RWPE2 (cell line): Measurements from ENCODE around the gene SKIDA1.

Experiments
- ATAC-seq: fragments of 200-7000 bp; cut with Tn5 transposase; 3 replicates; pipeline ENCODE4 v1.9.1; 2021; ENCODE audit warnings: low read depth
- DNase-seq: peaks from one replicate; pipeline ENCODE4 v3.0.0-alpha.2; 2020; ENCODE audit warnings: low spot score
- H3K27ac ChIP-seq: fragments of 450-650 bp; 2 replicates; pipeline ENCODE4 v1.5.1; 2017; ENCODE audit warnings: mild to moderate bottlenecking; ENCODE audit not compliant: poor library complexity, severe bottlenecking
- H3K27me3 ChIP-seq: fragments of 250-450 bp; sonication (Bioruptor Pico); 2 replicates; pipeline ENCODE4 v1.5.1; 2021; ENCODE audit warnings: mild to moderate bottlenecking, moderate library complexity; ENCODE audit not compliant: insufficient read depth, poor library complexity, severe bottlenecking
- H3K36me3 ChIP-seq: fragments of 250-450 bp; sonication (Bioruptor Pico); 2 replicates; pipeline ENCODE4 v1.5.1; 2020; ENCODE audit warnings: low read depth, mild to moderate bottlenecking, moderate library complexity
- H3K4me1 ChIP-seq: fragments of 250-450 bp; sonication (Bioruptor Pico); 2 replicates; pipeline ENCODE4 v1.5.1; 2021; ENCODE audit warnings: mild to moderate bottlenecking, moderate library complexity; ENCODE audit not compliant: insufficient read depth, poor library complexity, severe bottlenecking
- H3K4me3 ChIP-seq: fragments of 250-450 bp; sonication (Bioruptor Pico); 2 replicates; pipeline ENCODE4 v1.5.1; 2021; ENCODE audit warnings: mild to moderate bottlenecking, moderate library complexity; ENCODE audit not compliant: severe bottlenecking
- H3K9me3 ChIP-seq: fragments of 250-450 bp; sonication (Bioruptor Pico); 2 replicates; pipeline ENCODE4 v1.5.1; 2021; ENCODE audit warnings: mild to moderate bottlenecking, moderate library complexity; ENCODE audit not compliant: severe bottlenecking
- TF ChIP-seq, protein P1 (sequence below): fragments of 450-650 bp; IDR thresholded peaks from one replicate; pipeline ENCODE4 v1.5.1; 2017; ENCODE audit warnings: mild to moderate bottlenecking, moderate library complexity; ENCODE audit not compliant: poor library complexity, severe bottlenecking

SKIDA1 gene

DNA sequence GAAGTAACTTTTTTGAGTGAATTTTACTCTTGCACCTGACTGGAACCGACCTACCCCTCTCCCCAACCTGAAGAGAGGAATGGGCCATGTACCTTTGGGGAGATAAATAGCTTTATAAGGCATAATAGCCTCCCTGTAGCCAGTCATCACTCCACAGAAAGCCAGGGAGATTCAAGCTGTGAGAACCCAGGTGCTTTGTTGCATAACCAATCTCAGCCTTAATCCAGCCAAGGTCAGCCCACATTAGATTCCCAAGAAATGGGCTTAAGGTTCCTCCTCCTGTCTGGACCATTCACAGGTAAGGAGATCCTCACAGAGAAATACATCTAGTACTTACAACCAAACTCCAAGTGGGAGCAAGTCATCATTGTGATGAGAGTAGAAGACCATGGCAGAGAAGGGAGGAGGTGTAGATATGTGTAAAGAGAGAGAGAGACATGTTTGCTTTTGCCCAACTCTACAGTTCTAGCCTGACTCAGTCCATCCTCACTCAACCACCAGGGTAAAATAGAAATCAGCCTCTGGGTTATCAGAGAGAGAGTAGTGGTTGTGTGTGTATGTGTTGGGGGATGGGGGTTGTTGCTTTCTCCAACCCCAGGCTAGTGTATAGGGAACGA, 23.6 kb downstream of the SKIDA1 start:
- H3K4me3 ChIP-seq: no peak overlapping the region
- H3K9me3 ChIP-seq: no peaks in the 10 kb centered on the region
- DNase-seq (no peak), ATAC-seq (no peak)
- peaks cover 3% of the 10 kb centered on the region for H3K4me1 ChIP-seq
- no peaks in the 10 kb centered on the region for H3K27me3 ChIP-seq
- TF ChIP-seq, protein P1, sequence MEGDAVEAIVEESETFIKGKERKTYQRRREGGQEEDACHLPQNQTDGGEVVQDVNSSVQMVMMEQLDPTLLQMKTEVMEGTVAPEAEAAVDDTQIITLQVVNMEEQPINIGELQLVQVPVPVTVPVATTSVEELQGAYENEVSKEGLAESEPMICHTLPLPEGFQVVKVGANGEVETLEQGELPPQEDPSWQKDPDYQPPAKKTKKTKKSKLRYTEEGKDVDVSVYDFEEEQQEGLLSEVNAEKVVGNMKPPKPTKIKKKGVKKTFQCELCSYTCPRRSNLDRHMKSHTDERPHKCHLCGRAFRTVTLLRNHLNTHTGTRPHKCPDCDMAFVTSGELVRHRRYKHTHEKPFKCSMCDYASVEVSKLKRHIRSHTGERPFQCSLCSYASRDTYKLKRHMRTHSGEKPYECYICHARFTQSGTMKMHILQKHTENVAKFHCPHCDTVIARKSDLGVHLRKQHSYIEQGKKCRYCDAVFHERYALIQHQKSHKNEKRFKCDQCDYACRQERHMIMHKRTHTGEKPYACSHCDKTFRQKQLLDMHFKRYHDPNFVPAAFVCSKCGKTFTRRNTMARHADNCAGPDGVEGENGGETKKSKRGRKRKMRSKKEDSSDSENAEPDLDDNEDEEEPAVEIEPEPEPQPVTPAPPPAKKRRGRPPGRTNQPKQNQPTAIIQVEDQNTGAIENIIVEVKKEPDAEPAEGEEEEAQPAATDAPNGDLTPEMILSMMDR: no peak
- H3K36me3 ChIP-seq: no peaks in the 10 kb centered on the region
- H3K27ac ChIP-seq: no peak overlapping the region

DNA sequence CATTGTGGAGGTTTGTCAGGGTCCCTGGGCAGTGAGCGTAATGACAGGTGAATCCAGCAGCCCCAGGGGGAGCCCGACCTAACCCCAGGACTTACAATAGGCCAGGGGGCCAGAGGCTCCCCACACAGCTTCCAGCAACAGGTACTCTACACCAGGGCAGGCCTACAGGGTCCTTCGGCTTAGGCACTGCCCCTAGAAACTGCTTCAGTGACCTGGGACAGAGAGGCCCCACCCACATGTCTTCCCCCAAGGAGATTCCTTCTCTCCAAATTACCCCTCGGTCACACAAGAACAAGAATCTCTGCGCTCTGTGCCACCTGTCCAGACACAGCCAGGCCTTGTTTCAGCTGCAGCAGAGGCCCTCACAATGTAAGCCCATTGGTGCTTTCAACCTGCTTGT, 24.4 kb downstream of the SKIDA1 start:
- DNase-seq (no peak), ATAC-seq (no peak)
- H3K9me3 ChIP-seq: no peaks in the 10 kb centered on the region
- H3K4me1 ChIP-seq: peaks cover 3% of the 10 kb centered on the region
- no peak overlapping the region for H3K4me3 ChIP-seq
- TF ChIP-seq, protein P1: no peak
- H3K36me3 ChIP-seq: no peaks in the 10 kb centered on the region
- H3K27ac ChIP-seq: no peak overlapping the region
- no peaks in the 10 kb centered on the region for H3K27me3 ChIP-seq

DNA sequence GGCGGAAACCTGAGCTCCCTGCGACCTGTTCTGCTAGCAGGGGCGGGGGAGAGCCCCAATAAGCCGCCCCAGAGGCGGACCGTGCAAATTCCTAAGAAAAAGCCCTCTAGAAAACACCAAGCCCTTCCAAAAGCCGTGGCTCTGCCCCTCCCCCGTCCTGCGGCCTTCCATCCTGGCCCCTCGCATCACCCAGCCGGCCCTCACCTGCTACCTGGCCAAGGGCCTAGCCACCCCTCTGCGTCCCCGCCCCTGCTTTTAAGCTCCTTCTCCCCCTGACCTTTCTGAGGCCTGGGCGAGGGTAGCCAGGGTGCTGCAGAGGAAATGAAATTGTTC, 24.9 kb downstream of the SKIDA1 start:
- no peak for DNase-seq
- Histone ChIP-seq H3K36me3 (no peaks in the 10 kb centered on the region), H3K4me1 (peaks cover 3% of the 10 kb centered on the region), H3K27ac (no peak overlapping the region), H3K9me3 (no peaks in the 10 kb centered on the region), H3K4me3 (no peak overlapping the region), H3K27me3 (no peaks in the 10 kb centered on the region)
- ATAC-seq: no peak
- TF ChIP-seq, protein P1: no peak

DNA sequence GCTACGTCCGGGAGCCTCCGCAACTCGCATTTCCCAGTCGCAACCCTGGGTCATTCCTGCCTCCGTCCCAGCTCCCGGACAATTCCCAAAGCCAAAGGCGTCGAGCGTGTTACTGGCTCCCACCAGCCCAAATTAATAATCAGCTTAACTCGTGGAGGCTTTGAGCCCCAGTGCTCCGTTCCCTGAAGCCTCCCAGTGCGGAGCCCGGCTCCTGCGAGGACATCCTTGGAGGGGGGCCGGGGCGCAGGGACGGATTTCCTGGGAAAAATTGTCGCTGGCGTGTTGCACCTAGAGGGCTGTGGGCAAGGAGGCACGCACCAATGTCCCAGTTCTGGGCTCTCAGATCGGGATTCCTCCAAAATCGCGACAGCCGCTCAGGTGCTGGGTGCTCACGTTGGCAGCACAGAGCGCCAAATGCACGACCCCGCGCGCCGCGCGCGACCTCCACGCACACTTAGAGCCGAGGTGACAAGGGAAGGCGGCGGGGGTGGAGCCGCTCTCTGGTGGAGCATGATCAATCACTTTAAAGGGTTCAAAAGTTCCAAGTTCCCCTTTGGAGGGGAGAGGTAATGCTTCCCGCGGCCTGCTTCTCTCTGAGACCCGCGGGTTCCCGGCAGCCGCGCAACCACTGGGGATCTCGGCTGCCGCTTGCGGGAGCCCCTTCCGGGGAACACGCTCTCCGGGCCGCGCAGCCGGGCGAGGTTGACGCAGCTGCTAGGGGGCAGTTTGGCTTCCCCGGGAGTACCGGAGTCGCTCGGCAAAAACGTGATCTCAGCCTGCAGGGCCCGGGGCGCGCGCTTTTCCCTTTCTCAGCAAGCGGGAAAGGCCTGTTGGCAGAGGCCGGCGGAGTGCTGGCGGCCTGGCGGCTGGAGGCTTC, 25.5 kb downstream of the SKIDA1 start:
- no peaks in the 10 kb centered on the region for H3K9me3 ChIP-seq
- H3K27me3 ChIP-seq: no peaks in the 10 kb centered on the region
- H3K4me1 ChIP-seq: peaks cover 3% of the 10 kb centered on the region
- DNase-seq (peak; percentile 53), ATAC-seq (no peak)
- no peaks in the 10 kb centered on the region for H3K36me3 ChIP-seq
- H3K4me3 ChIP-seq: no peak overlapping the region
- H3K27ac ChIP-seq: no peak overlapping the region
- TF ChIP-seq, protein P1: no peak

DNA sequence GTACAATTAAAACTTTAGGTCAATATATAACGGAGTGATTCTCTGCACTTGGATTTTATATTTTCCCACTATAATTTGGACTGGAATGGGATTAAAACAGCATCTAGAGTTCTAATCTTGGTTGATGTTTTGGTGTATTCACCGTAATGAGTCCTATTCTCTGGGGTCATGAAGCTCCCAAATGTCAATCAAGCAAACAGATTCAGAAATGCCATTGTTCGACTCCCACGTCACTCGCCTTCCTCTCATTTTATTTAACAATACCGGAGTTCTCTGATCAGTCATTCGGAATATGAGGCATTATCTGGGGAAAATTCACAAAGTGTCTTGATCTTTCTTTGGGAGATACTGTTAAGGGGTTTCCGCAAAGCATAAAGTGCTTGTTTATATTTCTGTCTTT, 26.5 kb downstream of the SKIDA1 start:
- Histone ChIP-seq H3K36me3 (no peaks in the 10 kb centered on the region), H3K9me3 (no peaks in the 10 kb centered on the region), H3K27me3 (no peaks in the 10 kb centered on the region), H3K4me1 (peaks cover 3% of the 10 kb centered on the region), H3K27ac (no peak overlapping the region), H3K4me3 (no peak overlapping the region)
- TF ChIP-seq, protein P1: no peak
- no peak for ATAC-seq
- DNase-seq: no peak
